ENCODE results near the gene AMOT. TPM values are rescaled to one million over a fixed set of nuclear protein-coding genes. Genes with fewer than 3 reads are reported as not detected.

The AMOT gene
- total RNA-seq, 1 donor, result 5.1 TPM

- Histone ChIP-seq H3K27me3 (ENCODE audit: insufficient read depth, low read length) (peaks cover 21% of the 10 kb centered on the region), H3K79me2 (ENCODE audit: insufficient read depth, low read length) (no peaks in the 10 kb centered on the region), H3K27ac (ENCODE audit: low read depth, low read length) (no peak overlapping the region), H2AFZ (ENCODE audit: low read length) (no peak overlapping the region), H3K9me3 (ENCODE audit: low read depth, low read length) (no peaks in the 10 kb centered on the region), H3K4me3 (ENCODE audit: insufficient read depth, low read length) (no peak overlapping the region), H3K4me1 (ENCODE audit: insufficient read depth, low read length) (peaks cover 4% of the 10 kb centered on the region), H4K20me1 (ENCODE audit: insufficient read depth, low read length) (no peaks in the 10 kb centered on the region), H3K4me2 (ENCODE audit: insufficient read depth, low read length) (no peak overlapping the region), H3K36me3 (ENCODE audit: insufficient read depth, low read length) (no peaks in the 10 kb centered on the region)
- no peak for DNase-seq (ENCODE audit: insufficient read length, low spot score, missing footprints)
- no peak for TF ChIP-seq CTCF (IDR thresholded peaks at IDR 0.05; ENCODE audit: extremely low read depth, low read depth, low read length)
These were observed 6.4 kb downstream of the AMOT start for GRCh38 chrX:112834031-112834845.

DNA sequence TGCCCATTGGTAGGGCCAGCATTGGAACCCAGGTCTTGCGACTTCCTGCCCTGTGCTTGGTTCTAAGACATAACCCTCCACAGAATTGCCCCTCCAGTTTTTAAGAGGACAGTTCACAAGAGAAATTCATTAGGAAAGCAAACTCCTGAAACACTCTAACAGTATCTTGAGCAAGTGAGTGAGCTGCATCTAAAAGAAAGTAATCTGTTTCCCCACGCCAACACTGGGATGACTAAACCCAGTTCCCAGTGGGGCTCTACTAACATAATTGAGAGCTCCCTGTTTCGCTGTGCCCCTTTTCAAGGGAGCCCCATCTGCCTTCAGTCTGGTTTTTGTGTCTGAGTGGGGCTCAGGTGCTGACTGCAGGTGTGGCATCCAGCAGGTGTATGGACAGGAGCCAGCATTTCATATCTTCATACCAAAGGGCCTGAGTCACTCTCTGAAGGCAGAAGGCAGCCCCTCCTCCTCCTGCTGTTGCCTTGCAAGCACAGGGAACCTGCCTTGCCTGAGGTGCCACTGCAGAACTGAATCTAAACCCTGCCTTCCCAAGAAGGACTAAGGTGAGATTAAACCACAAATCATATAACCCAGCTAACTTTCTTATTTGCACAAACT lies 8.0 kb downstream of the AMOT start:
- Histone ChIP-seq H4K20me1 (ENCODE audit: insufficient read depth, low read length) (no peaks in the 10 kb centered on the region), H3K27ac (ENCODE audit: low read depth, low read length) (no peak overlapping the region), H3K4me1 (ENCODE audit: insufficient read depth, low read length) (peaks cover 4% of the 10 kb centered on the region), H2AFZ (ENCODE audit: low read length) (no peak overlapping the region), H3K36me3 (ENCODE audit: insufficient read depth, low read length) (no peaks in the 10 kb centered on the region), H3K79me2 (ENCODE audit: insufficient read depth, low read length) (no peaks in the 10 kb centered on the region), H3K9me3 (ENCODE audit: low read depth, low read length) (no peaks in the 10 kb centered on the region), H3K4me3 (ENCODE audit: insufficient read depth, low read length) (no peak overlapping the region), H3K27me3 (ENCODE audit: insufficient read depth, low read length) (peaks cover 12% of the 10 kb centered on the region), H3K4me2 (ENCODE audit: insufficient read depth, low read length) (no peak overlapping the region)
- DNase-seq (ENCODE audit: insufficient read length, low spot score, missing footprints), result no peak
- TF ChIP-seq CTCF (IDR thresholded peaks at IDR 0.05; ENCODE audit: extremely low read depth, low read depth, low read length), result no peak

- no peak for TF ChIP-seq CTCF (IDR thresholded peaks at IDR 0.05; ENCODE audit: extremely low read depth, low read depth, low read length)
- Histone ChIP-seq H2AFZ (ENCODE audit: low read length) (no peak overlapping the region), H3K79me2 (ENCODE audit: insufficient read depth, low read length) (no peaks in the 10 kb centered on the region)
These were observed 10.1 kb downstream of the AMOT start for GRCh38 chrX:112830540-112830939.

GRCh38 chrX:112827292-112827903 lies 13.2 kb downstream of the AMOT start:
- no peak overlapping the region for H3K27ac ChIP-seq (ENCODE audit: low read depth, low read length)
- no peak for TF ChIP-seq CTCF (IDR thresholded peaks at IDR 0.05; ENCODE audit: extremely low read depth, low read depth, low read length)
- H3K9me3 ChIP-seq (ENCODE audit: low read depth, low read length), result no peaks in the 10 kb centered on the region
- peaks cover 14% of the 10 kb centered on the region for H3K27me3 ChIP-seq (ENCODE audit: insufficient read depth, low read length)
- no peak for DNase-seq (ENCODE audit: insufficient read length, low spot score, missing footprints)
- H3K4me2 ChIP-seq (ENCODE audit: insufficient read depth, low read length), result no peak overlapping the region
- no peak overlapping the region for H3K4me3 ChIP-seq (ENCODE audit: insufficient read depth, low read length)
- no peaks in the 10 kb centered on the region for H3K79me2 ChIP-seq (ENCODE audit: insufficient read depth, low read length)
- H4K20me1 ChIP-seq (ENCODE audit: insufficient read depth, low read length), result no peaks in the 10 kb centered on the region
- no peaks in the 10 kb centered on the region for H3K36me3 ChIP-seq (ENCODE audit: insufficient read depth, low read length)
- H2AFZ ChIP-seq (ENCODE audit: low read length), result no peak overlapping the region
- H3K4me1 ChIP-seq (ENCODE audit: insufficient read depth, low read length), result no peaks in the 10 kb centered on the region

More at GRCh38 chrX:112830540-112830939, 10.1 kb downstream of the AMOT start:
- Histone ChIP-seq H3K4me1 (ENCODE audit: insufficient read depth, low read length) (peaks cover 4% of the 10 kb centered on the region), H3K4me3 (ENCODE audit: insufficient read depth, low read length) (no peak overlapping the region), H3K27me3 (ENCODE audit: insufficient read depth, low read length) (peaks cover 11% of the 10 kb centered on the region), H3K4me2 (ENCODE audit: insufficient read depth, low read length) (no peak overlapping the region), H3K27ac (ENCODE audit: low read depth, low read length) (no peak overlapping the region), H4K20me1 (ENCODE audit: insufficient read depth, low read length) (no peaks in the 10 kb centered on the region), H3K36me3 (ENCODE audit: insufficient read depth, low read length) (no peaks in the 10 kb centered on the region), H3K9me3 (ENCODE audit: low read depth, low read length) (no peaks in the 10 kb centered on the region)
- no peak for DNase-seq (ENCODE audit: insufficient read length, low spot score, missing footprints)

Measured in osteoblast (primary cell).